Measurements from ENCODE around the gene SH3BP5L.
"Not testable (repeated sequence)": the region's sequence is repeated elsewhere in the genome, so short reads cannot be mapped to it uniquely, and the experiment has no call there.

The SH3BP5L gene

DNA sequence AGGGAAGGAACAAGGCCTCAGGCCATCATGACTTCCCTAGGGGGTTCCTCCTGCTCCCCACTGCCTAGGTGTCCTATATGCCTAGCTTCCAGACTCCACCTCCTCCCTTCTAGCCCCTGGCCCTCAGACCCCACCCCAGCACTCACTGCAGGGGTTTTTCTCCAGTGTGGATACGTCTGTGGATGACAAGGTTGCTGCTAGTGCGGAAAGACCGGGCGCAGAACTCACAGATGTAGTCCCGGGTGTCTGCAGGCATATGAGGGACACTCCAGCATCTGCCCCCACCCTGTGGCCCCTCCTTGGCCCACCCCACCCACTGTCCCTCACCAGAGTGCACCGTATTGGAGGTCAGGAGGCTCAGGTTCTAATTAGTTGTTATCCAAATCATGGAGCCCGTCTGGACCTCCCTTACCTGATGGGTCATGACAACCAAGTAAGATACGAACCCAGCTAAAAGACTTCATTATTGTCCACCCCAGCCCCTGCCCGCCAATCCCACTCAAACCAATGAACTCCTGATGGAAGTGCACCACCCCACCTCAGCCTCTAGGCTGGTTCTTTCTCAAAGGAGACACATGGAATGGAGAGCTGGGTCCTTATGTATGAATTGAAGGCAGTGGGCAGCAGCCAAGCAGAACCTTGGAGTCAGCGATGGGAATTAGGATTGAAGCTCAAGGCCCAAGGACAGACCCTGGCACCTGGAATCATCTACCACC lies 25.0 kb upstream of the SH3BP5L start:
- DNase-seq (ENCODE audit: low read depth), result no peak

DNA sequence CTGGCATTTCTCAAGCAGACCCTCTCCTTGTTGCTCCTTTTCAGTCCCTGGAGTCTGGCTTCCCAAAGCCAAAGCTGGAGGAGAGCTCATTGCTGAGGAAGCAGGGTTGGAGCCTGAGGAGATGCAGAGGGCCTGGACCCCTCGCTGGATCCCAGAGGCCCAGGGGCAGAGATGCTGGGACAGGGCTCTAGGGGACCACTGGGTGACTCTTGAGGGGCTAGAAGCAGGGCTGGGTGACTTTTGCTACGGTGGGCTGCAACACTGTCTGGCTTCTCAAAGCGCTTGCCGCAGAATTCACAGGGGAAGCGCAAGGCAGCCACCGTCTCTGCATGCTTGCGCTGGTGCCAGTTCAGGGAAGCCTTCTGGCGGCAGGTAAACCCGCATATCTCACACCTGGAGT lies 24.4 kb upstream of the SH3BP5L start:
- DNase-seq (ENCODE audit: low read depth), result no peak

DNA sequence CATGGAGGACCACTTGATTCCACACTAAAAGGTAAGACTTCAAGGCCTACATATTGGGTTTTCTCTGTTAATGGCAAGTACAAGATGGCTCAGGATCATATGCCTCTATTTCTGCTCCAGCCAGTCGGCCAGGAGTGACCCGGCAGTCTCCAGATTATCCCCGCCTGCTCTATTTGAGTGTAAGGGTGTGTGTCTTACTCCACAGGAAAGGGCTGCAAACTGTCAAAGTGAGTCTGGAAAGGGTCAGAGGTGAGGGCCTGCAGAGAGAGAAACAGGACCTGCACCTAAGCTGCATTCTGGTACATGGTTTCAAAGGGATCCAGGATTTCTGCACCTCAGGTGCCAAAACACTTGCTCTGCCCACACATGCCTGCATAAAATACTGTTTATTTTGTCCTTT lies 23.9 kb upstream of the SH3BP5L start:
- DNase-seq (ENCODE audit: low read depth), result no peak

DNA sequence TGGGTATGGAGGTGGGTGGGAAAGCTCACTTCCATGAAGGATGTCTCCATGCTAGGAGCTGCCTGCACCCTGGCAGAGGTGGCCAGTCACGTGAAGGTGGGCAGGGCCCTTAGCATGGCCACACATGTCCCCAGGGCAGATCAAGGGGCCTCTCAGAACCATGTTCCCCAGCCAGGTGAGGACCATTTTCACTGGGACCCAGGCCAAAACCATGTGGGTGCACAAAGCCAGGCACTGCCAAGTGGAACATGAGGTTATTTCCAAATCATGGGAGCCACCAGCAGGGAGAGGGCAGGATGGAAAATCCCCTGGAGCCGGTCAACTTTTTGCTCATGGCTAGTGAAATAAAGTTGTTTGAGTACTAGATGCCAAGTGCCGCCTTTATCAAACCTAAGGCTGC lies 23.4 kb upstream of the SH3BP5L start:
- DNase-seq (ENCODE audit: low read depth), result no peak

DNA sequence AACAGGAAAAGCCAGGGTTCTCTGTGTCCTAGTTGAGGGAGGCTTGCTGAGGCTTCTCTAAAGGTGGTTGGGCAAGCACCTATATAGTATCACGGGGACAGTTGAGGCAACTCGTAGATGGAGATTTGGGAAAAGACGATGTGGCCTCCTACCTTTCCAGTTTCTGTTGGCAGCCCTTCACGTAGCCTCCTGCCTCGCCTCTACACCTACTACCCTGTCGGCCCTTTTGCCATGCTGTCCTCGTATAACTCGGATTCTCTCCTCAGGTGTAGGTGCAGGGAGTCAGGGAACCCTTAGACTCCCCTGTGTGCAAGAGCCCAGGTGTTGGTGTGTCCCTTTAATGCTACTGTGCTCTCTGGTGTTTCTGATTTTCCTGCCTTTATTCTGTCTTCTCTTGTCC lies 22.9 kb upstream of the SH3BP5L start:
- no peak for DNase-seq (ENCODE audit: low read depth)

DNA sequence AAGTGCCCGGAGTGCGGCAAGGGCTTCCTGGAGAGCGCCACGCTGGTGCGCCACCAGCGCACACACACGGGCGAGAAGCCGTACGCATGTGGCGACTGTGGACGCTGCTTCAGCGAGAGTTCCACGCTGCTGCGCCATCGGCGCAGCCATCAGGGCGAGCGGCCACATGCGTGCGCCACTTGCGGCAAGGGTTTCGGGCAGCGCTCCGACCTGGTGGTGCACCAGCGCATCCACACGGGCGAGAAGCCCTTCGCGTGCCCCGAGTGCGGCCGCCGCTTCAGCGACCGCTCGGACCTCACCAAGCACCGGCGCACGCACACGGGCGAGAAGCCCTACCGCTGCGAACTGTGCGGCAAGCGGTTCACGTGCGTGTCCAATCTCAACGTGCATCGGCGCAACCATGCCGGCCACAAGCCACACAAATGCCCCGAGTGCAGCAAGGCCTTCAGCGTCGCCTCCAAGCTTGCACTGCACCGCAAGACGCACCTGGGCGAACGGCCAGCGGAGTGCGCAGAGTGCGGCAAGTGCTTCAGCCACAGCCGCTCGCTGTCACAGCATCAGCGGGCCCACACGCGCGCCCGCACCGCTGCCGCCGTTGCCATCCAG lies 22.3 kb upstream of the SH3BP5L start:
- DNase-seq (ENCODE audit: low read depth), result no peak

DNA sequence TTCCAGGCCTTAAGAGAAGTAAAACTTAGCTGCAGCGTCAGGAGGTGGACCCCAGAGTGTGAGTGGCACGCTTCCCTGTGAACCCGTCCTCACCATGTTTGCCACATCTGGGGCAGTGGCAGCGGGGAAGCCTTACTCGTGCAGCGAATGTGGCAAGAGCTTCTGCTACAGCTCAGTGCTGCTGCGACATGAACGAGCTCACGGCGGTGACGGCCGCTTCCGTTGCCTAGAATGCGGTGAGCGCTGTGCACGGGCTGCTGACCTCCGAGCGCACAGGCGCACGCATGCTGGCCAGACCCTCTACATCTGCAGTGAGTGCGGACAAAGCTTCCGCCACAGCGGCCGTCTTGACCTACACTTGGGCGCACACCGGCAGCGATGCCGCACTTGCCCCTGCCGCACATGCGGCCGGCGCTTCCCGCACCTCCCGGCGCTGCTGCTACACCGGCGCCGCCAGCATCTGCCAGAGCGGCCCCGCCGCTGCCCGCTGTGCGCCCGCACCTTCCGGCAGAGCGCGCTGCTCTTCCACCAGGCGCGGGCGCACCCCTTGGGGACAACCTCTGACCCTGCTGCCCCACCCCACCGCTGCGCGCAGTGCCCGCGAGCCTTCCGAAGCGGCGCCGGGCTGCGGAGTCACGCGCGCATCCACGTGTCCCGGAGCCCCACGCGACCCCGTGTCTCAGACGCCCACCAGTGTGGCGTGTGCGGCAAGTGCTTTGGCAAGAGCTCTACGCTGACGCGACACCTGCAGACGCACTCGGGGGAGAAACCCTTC lies 21.7 kb upstream of the SH3BP5L start:
- no peak for DNase-seq (ENCODE audit: low read depth)

DNA sequence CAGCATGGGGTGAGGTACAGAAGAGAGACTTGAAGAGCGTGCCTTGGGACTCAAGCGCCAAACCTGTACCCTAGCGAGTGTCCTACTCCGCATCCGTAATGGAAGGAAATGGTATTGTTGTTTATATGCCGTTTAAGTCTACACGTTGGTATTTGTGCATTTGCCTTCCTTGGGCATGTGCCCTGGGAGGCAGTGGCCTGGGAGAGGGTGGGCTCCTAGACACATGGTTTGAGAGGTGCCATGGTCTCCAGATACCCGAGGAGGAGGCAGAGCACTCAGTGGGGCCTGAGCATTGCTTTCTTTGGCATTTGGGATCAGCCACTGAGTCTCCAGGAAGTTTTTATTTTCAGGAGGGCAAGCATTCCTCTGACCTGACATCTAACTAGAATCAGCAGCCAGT lies 18.8 kb upstream of the SH3BP5L start:
- no peak for DNase-seq (ENCODE audit: low read depth)

DNA sequence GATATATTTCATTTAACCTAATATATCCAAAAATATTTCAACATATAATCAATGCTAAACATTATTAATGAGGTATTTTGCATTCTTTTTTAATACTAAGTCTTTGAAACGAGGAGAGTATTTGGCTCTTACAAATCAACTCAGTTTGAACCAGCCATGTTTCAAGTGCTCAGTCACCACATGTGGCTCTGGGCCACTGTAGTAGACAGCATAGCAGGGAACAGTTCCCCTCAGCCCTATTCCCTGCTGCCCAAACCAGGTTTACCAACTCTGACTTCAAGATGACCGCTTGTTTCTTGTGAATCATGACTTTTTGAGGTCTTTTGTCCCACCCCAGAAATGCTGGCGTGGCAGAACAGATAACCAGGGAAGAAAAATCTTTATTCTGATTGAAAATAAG lies 18.0 kb upstream of the SH3BP5L start:
- no peak for DNase-seq (ENCODE audit: low read depth)

DNA sequence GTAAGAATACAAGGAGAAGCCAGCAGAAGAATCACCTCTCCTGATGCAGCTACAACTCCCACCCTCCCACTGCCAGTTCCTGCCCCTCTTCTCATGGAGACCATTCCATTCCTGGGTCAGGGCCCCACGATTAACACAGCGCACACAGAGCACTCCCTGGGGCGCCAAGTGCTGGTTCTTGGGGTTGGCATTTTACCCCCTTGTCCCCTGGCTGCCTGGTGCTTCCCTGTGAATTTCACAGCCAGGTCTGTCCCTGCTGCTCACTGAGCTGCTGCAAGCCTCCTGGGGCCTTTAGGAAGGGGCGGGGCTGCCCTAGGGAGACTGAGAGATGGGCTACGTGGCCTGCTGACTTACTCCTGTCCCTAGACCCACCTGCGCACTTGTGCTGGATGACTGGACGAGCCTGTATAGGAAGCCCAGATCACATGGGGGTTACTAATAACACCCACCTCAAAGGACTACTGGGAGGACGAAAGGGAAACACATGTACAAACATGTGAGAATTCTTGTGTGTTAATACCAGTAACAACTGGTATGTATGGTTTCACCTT lies 17.1 kb upstream of the SH3BP5L start:
- no peak for DNase-seq (ENCODE audit: low read depth)

DNA sequence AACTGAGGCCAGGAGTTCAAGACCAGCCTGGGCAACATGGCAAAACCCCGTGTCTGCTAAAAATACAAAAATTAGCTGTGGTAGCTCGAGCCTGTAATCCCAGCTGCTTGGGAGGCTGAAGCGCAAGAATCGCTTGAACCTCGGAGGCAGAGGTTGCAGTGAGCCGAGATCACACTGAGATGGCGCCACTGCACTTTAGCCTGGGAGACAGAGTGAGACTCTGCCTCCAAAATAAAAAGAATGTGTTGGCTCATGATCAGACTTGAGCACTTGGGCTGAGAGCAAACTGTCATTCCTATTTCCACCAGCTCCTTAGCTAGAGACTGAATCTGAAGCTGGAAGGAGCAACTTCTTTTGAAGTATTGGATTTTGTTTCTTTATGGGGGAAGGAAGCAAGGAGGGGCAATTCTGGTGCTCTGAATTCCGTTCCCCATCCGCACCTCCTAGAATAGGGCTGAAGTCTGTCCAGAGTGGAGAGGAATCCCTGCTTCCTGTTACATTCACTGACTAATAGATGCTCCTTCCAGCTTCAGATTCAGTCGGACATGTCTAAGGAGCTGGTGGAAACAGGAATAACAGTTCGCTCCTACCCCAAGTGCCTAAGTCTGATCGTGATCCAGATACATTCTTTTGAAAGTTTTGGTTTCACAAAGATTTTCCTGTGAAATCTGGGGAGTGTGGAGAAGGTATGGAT lies 16.1 kb upstream of the SH3BP5L start:
- no peak for DNase-seq (ENCODE audit: low read depth)

DNA sequence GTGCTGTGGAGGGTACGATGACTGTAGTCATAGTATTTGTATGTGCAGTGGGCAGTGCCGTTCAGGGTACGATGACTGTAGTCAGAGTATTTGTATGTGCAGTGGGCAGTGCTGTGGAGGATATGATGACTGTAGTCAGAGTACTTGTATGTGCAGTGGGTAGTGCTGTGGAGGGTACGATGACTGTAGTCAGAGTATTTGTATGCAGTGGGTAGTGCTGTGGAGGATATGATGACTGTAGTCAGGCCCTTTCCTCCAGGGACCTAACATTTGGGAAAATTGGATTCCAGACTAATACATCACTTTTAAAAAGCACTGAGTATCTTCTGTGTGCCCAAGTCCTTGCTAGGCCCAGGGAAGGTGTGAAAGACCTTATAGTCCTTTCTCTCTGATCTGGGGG lies 15.2 kb upstream of the SH3BP5L start:
- DNase-seq (ENCODE audit: low read depth), result no peak

DNA sequence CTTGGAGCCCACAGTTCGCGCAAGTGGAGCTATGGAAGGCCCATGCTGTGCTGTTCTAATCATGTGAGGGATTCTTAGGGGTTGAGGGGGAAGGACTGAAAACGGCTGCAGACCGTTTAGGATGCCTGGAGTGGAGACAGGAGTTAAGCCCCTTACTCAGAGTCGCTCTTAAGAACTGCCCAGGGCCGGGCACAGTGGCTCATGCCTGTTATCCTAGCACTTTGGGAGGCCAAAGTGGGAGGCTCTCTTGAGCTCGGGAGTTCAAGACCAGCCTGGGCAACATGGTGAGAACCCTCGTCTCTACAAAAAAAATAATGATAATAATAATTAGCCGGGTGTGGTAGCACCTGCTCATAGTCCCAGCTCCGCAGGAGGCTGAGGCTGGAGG lies 13.4 kb upstream of the SH3BP5L start:
- DNase-seq (ENCODE audit: low read depth), result no peak

DNA sequence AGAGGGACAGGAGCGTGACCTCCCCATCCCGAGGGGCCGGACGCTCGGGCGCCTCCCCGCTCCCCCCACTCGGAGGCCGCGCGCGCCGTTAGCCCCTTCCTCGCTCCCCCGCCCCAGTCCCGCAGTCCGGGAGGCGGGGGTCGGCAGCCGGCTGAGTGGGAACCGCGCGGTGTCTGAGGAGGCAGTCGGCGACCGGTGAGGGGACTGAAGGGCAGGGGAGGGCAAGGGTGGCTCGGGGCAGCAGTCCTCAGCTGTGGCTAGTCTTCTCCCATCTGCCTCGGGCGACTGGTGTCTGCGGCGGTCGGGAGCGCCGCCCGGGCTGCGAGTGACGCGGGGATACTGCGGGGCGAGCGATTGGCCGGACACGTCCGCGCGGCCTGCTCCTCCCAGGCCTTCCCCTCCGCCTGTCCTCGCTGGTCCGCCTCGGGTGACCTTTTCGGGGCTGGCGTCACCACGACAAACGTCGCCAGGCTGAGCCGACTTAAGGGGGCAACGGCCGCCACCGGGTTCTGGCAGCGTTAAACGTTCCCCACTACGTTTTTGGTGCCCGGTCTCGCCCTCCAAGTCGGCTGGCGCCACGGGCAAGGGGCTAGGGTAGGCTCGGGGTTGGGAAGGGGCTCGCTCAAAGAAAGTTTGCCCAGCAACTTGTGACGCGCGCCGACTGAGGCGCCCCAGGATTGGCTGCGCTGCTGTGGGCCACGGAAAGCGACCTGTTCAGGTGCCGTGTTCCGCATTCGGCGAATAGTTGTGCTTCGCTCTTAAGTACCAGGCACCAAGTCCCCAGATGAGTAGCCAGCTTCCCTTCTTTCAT lies 12.8 kb upstream of the SH3BP5L start:
- peak; percentile 55 for DNase-seq (ENCODE audit: low read depth)

DNA sequence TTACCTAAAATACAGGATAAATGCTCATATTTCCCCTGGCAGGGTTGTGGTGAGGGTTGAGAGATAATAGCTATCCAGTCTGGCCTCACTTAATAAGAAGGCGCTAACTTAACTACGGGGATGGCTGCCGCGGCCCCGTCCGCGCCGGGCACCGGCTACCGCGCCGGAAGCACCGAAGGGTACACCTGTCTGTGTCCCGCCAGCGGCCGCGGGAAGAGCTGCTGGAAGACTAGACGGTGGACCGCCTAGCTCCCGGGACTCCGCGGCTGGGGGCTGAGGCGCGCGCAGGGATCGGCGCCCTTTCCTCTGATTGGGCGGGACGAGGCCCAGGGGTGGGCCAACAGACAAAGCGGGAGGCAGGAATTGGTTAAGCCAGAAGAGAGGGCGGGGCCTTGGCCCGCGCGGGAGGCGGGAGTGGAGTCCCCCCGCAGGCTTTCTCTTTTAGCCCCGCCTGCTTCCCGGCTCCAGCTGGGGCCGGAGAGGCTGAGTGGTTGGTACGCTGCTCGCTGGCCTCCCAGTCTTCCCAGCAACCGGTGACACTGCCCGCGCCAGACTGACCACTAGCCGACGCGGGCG lies 12.2 kb upstream of the SH3BP5L start, which contains the start of gene ZNF672:
Gene ZNF672 (plus strand): TSS at position 444 of the 576 bp plus-strand sequence. CDS start 9,051 bp downstream, outside the sequence.
- DNase-seq (ENCODE audit: low read depth), result peak; percentile 87

DNA sequence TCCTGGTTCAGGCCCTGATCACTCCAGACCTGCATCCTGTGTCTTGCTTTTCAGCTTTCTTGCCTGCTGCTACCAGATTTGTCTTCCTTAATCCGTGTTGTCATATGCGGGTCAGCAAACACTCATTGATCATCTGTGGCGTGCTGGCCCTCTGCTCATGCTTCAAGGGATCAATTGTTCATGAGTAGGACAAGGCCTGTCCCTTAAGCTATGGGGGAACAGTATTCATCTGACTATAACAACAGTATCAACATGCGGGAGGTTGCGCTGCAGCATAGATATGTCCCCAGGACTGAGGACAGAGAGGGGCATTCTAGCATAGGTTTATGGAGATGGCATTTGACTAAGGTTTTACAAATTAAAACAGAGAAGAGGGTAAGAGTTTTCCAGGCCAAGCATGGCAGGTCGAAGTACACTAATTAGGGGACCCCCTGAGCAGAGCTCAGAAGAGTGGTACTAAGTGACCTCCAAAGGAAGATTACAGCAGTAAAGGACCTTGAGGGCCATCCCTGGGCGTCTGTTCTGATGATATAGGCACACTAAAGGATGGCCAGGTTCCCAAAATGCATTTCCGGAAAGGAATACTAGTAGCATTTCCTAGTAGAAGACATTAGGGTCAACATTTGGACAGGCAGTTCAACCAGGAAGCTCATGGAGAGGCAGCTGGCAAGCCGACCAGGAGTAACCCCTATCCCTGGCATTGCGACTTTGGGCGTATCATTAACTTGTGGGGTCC lies 11.5 kb upstream of the SH3BP5L start:
- DNase-seq (ENCODE audit: low read depth), result no peak

DNA sequence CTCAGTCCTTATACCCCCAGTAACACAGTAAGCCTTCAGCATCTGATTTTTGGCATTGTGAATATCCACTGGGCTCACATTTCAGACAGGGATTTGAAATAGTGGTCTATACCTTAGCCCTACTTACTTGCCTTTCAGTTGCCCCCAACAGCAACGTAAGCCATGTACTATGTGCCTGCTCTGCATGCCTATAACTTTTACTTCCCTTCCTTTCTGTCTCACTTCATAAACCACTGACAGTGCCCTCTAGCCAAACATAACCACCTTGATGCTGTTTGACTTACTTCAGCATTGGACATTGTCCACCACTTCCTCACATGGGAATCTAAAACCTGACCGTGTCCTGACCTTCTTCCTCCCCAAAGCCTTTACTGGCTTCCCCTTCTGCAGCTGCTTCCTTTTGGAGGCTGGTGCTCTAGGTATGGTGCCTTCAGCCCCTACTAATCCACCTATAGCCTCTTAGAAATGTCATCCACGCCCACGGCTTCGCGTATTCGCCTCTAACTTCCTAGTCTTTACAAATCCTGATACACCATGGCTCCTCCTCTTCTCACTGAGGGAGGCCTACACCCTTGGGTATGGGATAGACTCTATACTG lies 8.7 kb upstream of the SH3BP5L start:
- DNase-seq (ENCODE audit: low read depth), result no peak

DNA sequence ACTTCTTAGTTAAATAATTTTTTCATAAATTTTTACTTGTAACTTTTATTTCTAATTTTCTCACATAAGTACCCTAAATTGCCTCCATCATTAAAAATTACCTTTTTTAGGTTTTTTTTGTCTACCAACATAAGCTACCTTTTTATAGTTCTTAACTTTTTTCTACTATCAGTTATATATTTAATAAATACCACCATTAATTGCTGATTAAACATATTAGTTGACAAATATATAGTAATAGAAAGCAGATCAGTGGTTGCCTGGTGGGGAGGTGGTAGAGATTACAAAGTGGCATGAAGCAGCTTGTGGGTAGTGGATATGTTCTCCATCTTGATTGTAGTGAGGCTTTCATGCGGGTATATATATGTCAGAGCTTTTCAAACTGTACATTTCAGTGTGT lies 6.1 kb upstream of the SH3BP5L start:
- no peak for DNase-seq (ENCODE audit: low read depth)

DNA sequence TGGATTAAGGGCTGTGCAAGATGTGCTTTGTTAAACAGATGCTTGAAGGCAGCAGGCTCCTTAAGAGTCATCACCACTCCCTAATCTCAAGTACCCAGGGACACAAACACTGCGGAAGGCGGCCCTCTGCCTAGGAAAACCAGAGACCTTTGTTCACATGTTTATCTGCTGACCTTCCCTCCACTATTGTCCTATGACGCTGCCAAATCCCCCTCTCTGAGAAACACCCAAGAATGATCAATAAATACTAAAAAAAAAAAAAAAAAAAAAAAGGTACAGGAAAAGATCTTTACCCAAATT lies 5.0 kb upstream of the SH3BP5L start:
- DNase-seq (ENCODE audit: low read depth), result not testable (repeated sequence)

DNA sequence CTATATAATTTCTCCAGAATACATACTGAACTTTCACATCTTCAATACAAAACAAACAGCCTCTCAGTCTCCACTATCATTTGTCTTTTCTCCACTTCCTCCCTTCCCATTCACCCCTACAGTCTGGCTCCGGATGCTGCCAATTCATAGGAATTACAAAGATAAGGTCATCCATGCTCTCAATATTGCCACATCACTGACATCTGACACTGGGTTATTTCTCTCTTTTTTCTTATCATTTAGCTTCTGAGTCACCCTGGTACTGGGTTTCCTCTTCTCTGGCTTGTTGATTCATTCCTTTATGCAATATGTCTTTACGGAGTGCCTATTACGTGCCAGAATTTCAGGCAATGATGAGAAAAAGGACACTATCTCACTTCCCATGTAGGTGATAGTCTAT lies 3.1 kb upstream of the SH3BP5L start:
- DNase-seq (ENCODE audit: low read depth), result no peak

Data from GM04503 (cell line).